CD4-positive, alpha-beta T cell treated with Interleukin-2 at 100 ng/mL for 4 hours (primary cell): ENCODE results near the gene ETFA.
"Not testable (repeated sequence)": the region's sequence is repeated elsewhere in the genome, so short reads cannot be mapped to it uniquely, and the experiment has no call there.

ENCODE experiments used
- DNase-seq: peaks from one replicate; pipeline ENCODE4 v3.0.0-alpha.2; 2020; ENCODE audit warnings: low spot score

The ETFA gene

GRCh38 chr15:76324066-76324465 is 12.8 kb upstream of the ETFA start:
- DNase-seq = no peak

- DNase-seq = no peak
These were observed 10.3 kb upstream of the ETFA start for GRCh38 chr15:76321602-76322001.

- no peak for DNase-seq
These were observed 9.9 kb upstream of the ETFA start for GRCh38 chr15:76321171-76321570.

GRCh38 chr15:76320012-76320411 is 8.7 kb upstream of the ETFA start:
- no peak for DNase-seq

DNA sequence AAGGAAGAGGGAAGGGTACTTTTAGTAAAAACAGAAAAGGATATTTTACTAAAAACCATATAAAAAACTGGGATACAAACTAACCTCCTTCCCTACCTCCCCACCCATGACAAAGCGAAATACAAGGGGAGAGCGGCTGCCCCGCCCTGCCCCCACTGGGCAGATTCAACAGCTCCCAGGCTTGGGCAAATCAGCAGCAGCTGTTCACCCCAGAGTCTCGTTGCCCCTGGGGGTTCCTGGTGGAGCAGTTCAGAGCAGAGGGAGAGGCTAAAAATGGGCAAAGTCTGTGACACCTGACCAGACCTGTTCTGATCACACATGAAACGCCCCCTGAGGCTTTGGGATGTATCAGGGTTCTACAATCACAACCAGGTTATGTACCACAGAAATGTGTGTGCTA is 2.5 kb upstream of the ETFA start:
- no peak for DNase-seq

- DNase-seq = not testable (repeated sequence)
These were observed 1.9 kb upstream of the ETFA start for GRCh38 chr15:76313175-76313567.

GRCh38 chr15:76312540-76313174 is 1.4 kb upstream of the ETFA start:
- no peak for DNase-seq

GRCh38 chr15:76310475-76311099 is 682 bp downstream of the ETFA start:
- DNase-seq = no peak

DNA sequence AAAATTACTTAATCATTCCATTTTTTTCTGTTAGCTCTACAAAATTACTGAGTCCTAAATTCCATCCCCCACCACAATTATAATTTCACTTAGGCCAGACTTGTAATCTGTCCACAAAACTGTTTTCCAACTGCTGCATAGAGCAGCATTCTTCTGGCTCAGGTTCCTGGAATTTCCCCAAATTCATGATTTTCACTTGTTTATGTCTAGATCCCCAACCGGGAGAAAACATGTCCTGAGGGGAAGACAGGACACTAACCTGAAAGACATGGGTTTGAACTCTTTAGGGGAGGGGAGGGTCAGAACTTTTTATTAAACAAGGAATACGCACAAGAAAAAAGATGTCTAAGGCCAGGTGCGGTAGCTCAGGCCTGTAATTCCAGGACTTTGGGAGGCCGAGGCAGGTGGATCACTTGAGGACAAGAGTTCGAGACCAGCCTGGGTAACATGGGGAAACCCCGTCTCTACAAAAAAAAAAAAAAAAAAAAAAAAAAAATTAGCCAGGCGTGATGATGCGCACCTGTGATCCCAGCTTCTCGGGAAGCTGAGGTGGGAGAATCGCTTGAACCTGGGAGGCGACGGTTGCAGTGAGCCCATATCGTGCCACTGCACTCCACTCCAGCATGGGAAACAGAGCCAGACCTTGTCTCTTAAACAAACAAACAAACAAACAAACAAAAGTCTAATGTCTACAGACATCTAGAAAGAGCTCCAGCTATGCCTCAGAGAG is 1.5 kb downstream of the ETFA start:
- DNase-seq = no peak

- no peak for DNase-seq
These were observed 7.4 kb downstream of the ETFA start for GRCh38 chr15:76303909-76304308.

DNA sequence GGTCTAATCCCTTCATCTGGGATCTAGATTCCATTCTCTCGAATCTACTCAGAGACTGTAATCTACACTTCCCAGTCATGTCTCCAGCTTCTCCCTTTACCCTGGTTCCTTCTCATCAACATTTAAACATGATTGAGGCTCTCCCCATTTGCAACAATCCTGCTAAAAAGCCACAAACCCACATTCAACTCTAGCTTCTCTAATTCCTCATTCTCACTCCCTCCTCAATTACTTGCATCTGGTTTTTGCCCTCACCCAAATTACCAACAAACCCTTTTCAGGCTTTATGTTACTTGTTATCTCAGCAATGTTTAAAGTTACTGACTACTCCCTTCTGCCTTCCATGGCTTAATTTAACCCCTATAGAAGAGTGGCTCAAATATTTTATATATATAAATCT is 11.5 kb downstream of the ETFA start:
- DNase-seq = no peak

DNA sequence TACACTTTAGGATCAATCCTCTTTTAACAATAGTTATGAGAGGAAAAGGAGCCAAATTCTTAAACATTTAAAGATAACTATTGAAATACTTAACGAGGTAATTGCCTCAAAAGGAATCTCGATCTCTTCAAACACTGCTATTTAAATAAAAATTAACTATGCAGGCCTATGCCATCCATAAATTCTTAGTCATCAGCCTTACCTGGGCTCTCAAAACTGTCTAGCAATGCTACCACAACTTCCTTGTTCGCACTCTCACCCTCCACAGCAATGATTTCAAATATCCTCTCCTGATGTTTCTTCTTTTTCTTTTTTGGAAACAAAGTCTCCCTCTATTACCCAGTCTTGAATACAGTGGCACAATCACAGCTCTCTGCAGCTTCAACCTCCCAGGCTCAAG is 12.3 kb downstream of the ETFA start:
- DNase-seq = no peak

GRCh38 chr15:76297951-76298350 is 13.3 kb downstream of the ETFA start:
- DNase-seq = not testable (repeated sequence)

- no peak for DNase-seq
These were observed 14.4 kb downstream of the ETFA start for GRCh38 chr15:76296849-76297248.

DNA sequence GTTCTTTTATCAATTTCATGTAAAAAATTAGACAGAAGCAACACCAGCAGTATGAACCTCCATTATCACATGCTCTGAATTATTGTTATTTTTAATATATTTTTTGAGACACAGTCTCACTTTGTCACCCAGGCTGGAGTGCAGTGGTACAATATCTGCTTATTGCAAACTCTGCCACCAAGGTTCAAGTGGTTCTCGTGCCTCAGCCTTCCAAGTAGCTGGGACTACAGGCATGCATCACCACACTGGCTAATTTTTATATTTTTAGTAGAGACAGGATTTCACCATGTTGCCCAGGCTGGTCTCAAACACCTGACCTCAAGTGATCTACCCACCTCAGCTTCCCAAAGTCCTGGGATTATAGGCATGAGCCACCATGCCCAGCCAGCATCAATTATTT is 16.8 kb downstream of the ETFA start:
- DNase-seq = not testable (repeated sequence)

DNA sequence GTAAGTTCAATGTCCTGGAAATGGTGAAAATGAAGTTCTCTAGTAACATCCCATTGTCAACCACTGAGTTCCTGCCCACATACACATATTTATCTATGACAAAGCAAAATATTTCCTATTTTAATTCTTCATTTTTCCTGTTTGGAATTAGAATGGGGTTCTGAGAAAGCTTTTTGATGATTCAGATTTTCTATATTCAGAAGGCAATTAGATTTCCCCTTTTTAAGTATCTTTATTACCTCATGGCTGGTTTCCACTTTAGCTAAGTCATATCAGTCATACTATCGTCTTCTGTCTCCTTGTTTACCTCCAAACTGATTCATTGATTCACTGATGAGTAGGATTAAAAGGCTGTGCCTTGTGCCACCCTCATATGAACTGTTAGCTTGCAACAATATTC is 17.9 kb downstream of the ETFA start:
- no peak for DNase-seq

- no peak for DNase-seq
These were observed 21.7 kb downstream of the ETFA start for GRCh38 chr15:76289582-76289981.

GRCh38 chr15:76286271-76286879 is 24.9 kb downstream of the ETFA start:
- DNase-seq = peak; percentile 60

- peak; percentile 13 for DNase-seq
These were observed 25.9 kb downstream of the ETFA start for GRCh38 chr15:76285241-76285825.

- DNase-seq = peak; percentile 26
These were observed 28.8 kb downstream of the ETFA start for GRCh38 chr15:76282465-76282864.

GRCh38 chr15:76278651-76279050 is 32.6 kb downstream of the ETFA start:
- DNase-seq = no peak

DNA sequence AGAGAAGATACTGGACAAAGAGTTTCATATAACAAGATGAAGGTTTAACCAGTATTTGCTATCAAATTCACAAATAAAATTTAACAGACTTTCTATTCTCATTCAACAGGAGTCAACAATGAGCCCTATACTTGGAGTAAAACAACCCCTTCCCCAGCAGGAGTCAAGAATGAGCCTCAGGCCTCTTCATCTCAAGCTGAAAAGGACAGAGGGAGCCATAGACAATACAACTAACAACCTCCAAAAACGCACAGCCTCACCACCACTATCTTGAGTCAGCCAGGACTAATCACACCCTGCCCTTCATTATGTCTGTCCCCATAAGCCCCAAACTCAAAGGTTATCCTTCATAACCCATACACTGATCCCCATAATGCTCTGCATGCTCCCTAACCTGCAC is 36.4 kb downstream of the ETFA start:
- no peak for DNase-seq

GRCh38 chr15:76274226-76274625 is 37.0 kb downstream of the ETFA start:
- DNase-seq = no peak
